HG02678 (cell line): ENCODE results near the gene SLFN11.
"Not testable (repeated sequence)": the region's sequence is repeated elsewhere in the genome, so short reads cannot be mapped to it uniquely, and the experiment has no call there.

Source experiments
- ATAC-seq: cut with Tn5 transposase; IDR thresholded peaks from one replicate; pipeline ENCODE4 v1.9.1; 2021; ENCODE audit warnings: mild to moderate bottlenecking, moderate library complexity; ENCODE audit not compliant: unreplicated experiment

The SLFN11 gene, protein sequence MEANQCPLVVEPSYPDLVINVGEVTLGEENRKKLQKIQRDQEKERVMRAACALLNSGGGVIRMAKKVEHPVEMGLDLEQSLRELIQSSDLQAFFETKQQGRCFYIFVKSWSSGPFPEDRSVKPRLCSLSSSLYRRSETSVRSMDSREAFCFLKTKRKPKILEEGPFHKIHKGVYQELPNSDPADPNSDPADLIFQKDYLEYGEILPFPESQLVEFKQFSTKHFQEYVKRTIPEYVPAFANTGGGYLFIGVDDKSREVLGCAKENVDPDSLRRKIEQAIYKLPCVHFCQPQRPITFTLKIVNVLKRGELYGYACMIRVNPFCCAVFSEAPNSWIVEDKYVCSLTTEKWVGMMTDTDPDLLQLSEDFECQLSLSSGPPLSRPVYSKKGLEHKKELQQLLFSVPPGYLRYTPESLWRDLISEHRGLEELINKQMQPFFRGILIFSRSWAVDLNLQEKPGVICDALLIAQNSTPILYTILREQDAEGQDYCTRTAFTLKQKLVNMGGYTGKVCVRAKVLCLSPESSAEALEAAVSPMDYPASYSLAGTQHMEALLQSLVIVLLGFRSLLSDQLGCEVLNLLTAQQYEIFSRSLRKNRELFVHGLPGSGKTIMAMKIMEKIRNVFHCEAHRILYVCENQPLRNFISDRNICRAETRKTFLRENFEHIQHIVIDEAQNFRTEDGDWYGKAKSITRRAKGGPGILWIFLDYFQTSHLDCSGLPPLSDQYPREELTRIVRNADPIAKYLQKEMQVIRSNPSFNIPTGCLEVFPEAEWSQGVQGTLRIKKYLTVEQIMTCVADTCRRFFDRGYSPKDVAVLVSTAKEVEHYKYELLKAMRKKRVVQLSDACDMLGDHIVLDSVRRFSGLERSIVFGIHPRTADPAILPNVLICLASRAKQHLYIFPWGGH

DNA sequence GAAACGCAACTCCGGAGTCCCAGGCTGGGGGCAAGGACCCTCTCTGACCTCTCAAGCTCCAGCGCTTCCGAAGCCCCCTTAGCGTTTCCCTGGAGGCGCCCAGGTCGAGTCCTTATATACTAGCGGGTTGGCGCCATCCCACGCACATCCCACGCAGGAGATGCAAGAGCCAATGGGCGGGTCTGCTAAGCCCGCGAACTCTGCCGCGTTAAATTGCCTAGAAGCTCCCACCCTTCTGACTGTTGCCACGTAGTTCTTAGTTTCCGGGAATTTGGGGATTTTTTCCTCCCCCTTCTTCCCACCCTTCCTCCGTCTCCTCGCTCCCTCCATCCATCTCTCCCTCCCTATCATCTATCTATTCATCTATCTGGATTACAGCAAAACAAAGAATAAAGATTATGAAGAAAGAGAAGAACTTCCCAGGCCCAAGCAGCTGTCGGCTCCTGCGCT, at the start of gene SLFN11:
Gene SLFN11, minus strand, starts transcription at position 88 of the 450 bp plus-strand sequence. CDS start 9,814 bp downstream, outside the sequence.
- ATAC-seq: peak; percentile 63

DNA sequence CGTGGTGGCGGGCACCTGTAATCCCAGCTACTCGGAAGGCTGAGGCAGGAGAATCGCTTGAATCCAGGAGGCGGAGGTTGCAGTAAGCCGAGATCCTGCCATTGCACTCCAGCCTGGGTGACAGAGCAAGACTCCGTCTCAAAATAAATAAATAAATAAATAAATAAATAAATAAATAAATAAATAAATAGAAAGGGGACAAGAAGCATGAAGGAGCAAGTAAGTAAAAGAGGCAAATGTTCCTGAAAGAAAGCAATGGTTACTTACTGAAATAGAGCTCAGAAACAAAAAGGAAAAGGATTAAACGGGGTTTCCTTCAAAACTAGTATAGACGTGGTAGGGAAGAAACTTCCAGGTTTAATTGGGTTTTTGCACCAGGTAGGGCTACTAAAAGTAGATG, 47.6 kb upstream of the SLFN11 start:
- not testable (repeated sequence) for ATAC-seq

DNA sequence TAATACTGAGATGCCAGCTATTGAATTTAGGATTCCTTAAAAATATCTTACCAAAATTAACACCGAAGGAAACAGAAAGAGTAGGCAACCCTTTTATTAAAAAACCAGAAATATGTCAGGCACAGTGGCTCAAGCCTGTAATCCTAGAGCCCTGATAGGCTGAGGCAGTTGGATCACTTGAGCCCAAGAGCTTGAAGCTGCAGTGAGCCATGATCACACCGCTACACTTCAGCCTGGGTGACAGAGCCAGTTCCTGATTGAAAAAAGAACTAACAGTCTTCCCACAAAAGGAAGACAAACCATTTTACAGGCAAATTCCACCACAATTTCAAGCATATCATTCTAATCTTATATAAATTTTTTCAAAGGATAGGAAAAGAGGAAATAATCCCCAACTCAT, 43.2 kb upstream of the SLFN11 start:
- no peak for ATAC-seq

DNA sequence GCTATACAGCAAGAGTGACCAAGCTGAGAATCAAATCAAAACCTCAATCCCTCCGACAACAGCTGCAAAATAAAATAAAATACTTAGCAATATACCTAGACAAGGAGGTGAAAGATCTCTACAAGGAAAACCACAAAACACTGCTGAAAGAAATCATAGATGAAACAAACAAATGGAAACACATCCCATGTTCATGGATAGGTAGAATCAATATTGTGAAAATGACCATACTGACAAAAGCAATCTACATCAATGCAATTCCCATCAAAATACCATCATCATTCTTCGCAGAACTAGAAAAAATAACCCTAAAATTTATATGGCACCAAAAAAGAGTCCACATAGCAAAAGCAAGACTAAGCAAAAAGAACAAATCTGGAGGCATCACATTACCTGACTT, 41.3 kb upstream of the SLFN11 start:
- ATAC-seq: not testable (repeated sequence)

DNA sequence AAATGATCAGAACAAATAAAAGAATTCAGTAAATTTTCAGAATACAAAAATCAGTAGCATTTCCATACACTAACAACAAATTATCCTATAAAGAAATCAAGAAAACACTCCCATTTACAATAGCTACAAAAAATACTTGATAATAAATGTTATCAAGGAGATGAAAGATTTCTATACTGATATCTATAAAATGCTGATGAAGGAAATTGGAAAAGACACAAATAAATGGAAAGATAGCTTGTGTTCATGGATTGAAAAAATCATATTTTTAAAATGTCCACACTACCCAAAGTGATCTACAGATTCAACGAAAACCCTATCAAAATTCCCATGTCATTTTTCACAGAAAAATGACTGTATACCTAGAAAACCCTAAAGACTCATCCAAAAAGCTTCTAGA, 40.8 kb upstream of the SLFN11 start:
- ATAC-seq: no peak

DNA sequence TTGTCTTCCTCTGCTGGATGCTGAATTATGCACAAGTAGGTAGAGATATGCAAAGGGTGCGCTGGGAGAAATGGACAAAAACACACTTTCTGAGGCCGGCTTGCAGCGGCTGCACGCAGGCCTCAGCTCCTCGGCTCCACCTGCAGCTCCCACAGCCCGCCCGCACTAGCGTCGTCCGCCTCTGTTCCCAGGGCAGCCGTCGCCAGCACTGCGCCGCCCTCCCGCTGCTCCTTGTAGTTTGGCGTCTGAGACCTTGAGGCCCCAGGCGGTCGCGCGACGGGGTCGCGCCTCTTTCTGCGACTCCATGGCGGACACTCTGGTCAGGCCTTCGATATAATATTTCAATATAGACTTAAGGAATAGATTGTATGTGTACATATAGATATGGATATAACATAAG, 34.1 kb upstream of the SLFN11 start:
- no peak for ATAC-seq

DNA sequence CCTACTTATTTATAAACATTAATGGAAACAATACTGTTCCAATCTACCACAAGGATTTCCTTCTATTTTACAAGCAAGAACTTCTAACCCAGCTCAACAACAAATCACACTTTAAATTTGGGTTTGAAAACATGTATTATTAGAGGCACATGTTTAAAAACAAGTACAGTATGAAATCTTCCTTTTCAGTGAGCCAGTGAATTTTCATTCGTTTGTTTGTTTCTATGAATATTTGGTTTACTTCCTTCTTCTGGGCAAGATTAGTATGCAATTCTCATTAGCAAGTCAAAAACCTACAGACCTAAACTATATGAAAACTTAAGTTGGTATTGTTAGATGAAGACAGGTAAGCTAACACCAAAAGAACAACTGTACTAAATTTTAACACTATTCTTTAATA, 33.1 kb upstream of the SLFN11 start:
- ATAC-seq: no peak

DNA sequence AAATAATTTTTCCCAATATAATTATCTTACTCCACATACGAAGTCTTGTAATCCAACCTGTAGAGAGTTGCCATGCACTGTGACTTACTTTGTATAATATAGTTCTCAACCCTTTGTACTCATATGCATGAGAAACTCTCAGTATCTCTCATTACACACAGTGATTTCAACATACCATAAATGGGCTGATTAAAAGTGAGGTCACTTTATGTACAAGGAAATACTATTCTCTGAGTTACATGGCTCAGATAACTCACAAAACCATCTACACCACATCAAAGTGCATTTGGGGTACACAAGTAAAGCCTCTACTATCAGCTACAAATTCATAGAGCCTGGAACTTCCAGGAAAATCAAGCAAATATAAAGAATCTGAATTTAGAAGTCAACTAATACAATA, 30.9 kb upstream of the SLFN11 start:
- no peak for ATAC-seq

DNA sequence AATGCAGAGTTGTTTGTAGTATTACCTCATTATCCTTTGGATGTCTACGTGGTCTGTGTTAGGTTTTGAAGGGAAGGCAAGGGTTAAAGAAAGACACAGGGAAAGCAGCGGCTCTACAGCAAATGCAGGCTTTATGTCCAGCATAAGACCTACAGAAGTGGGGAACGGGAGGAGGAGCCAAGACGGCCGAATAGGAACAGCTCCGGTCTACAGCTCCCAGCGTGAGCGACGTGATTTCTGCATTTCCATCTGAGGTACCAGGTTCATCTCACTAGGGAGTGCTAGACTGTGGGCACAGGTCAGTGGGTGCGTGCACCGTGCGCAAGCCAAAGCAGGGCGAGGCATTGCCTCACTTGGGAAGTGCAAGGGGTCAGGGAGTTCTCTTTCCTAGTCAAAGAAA, 20.4 kb upstream of the SLFN11 start:
- not testable (repeated sequence) for ATAC-seq

DNA sequence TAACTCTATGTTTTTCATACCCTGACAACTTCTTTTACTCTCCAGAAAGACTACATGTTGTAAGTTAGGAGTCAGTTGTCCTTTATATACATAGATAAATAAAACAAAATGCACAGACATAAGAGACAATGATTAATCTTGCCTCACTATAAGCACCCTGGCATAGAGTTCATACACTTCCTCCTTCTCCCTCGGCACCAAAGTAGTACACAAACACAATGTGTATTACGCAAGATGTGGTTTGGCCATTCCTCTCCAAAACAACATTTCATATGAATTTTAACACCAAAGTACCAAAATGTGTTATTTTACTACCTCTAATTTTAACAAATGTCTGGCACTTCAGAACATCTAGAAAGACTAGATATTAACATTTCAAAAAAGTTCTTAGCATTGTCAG, 17.2 kb upstream of the SLFN11 start:
- ATAC-seq: no peak

DNA sequence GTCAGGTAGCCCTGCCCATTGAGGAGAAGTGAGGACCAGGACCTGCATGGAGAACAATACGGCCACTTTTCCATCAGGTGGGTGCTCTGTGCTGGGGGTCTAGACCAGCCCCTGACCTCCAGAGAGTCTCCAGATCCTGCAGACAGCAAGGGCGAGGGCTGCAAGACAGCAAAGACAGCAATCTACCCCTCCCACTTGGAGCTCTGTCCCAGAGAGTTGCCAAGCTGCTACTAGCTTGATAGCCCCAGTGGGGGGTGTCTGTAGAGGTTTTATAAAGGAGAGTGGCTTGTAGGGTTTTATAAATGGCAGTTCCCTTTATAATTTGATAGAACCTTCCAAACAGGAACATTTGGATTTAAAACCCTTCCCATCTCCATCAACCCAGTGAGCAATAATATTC, 16.7 kb upstream of the SLFN11 start:
- ATAC-seq: no peak

DNA sequence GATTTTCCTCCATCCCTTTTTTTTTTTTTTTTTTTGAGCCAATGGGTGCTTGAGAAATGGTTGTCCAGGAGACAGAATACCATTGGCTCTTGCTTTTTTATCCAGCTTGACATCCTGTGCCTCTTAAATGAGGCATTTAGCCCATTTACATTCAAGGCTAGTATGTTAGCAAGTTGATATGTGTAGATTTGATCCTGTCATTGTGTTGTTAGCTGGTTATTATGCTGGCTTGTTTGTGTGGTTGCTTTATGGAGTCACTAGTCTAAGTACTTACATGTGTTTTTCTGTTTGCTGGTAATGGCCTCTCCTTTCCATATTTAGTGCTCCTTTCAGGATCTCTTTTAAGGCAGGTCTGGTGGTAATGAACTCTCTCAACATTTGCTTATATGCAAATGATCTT, 14.1 kb upstream of the SLFN11 start:
- no peak for ATAC-seq

DNA sequence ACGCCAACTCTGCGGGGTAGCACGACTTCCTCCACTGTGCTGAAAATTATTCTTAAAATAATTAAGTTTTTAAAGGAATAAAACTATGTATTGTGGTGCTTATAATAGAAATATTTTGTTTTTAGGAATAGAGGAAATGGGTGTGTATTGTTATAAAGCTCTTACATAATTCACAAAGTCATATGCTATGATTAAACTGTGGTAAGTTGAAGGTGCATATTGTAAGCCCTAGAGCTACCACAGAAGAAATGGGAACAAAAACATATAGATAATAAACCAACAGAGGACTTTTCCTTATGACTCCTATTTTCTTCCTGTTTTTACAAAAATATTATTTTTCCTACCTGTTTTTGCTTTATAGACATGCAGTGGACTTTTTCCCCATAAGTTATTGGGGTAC, 4.3 kb upstream of the SLFN11 start:
- ATAC-seq: no peak

DNA sequence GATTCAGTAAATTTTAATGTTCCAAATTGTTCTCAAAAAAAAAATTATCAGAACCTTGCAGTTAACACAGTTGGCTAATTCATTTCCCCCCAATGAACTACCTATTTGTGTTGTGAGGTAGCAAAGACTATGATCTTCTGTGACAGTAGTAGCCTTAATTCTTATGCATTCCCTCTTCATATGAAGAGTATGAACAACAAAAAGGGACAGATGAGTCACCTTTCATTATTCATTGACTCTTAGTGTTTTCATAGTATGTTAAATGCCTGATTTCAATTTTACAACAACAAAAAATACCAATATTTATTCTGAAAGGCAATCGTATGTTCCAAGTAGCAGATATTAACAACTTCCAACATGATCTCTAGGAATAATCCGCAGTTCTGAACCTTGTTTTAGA, 3.6 kb upstream of the SLFN11 start:
- no peak for ATAC-seq

DNA sequence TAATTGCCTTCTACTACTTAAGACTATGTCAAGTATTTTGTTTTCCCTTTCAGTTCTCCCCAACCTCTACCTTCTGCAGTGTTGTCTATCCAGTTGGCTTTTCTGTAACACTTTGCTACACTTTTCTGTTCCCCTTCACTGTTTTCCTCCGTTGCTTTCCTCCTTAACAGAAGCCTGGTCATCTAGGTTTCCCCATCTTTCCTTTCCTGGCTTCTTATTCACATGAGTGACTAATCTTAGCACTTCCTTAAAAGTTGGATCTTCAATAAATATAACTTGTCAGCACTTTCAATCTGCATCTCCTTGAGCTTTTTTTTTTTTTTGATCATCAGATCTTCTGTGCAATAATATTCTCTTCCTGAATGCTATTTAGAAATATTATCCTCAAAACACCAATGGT, 2.8 kb upstream of the SLFN11 start:
- ATAC-seq: no peak

DNA sequence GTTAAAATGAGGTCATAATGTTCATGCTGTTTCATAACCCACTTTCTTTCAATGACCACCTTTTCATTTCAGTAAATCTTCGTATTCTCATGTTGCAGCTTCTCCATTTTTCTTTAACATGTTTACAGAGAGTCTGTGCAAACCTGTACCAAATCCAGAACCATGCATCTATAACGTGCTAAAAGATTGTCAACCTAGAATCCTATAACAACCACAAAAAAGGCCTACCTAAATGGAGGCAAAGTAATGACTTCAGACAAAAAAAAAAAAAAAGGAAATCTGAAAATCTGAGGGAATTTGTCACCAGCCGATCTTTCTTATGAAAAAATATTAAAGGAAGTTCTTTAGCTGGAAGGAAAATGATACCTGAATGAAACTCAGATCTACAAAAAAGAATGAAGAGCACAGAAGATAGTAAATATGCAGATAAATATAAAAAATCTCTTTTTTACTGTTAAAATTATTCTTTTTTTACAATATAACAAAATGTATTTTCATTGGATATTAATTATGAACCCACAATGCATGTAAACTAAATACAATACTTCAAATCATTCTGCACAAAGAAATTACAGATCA, 1.4 kb upstream of the SLFN11 start:
- ATAC-seq: no peak

DNA sequence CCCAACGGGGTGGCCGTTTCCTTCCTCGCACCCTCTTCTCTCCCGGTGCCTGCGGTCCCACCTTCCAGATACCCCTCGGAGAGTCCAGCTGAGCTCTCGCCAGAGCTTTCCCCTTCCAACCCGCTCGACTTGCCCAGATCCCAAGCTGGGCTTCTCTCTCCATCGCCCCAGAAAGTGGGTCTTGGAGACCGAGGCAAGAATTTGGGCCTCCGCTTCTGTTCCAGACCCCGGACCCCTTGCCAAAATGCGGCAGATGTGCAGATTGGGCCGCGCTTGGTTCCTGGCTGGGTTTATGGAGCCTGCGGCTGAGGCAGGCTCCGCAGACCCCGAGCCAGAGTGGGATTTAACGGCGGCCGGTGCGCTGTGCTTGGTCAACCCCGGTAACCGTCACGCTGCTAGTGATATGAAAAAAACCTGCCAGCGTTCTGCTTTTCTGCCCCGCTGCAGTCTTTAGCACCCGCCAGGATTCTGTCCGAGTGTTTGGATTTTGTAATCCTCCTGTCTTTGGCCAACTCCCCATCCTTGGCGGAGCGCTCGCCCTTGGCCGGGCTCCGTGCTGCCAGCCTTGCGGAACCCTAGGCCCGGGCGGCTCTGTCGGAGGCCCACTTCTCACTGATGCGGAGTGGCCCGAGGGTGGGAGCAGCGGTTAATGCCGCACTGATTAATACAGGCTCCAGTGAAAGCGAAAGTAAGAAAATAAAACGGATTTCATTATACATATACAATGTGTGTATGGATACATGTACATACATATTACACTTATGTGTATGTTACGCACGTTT, 754 bp upstream of the SLFN11 start:
- ATAC-seq: no peak

DNA sequence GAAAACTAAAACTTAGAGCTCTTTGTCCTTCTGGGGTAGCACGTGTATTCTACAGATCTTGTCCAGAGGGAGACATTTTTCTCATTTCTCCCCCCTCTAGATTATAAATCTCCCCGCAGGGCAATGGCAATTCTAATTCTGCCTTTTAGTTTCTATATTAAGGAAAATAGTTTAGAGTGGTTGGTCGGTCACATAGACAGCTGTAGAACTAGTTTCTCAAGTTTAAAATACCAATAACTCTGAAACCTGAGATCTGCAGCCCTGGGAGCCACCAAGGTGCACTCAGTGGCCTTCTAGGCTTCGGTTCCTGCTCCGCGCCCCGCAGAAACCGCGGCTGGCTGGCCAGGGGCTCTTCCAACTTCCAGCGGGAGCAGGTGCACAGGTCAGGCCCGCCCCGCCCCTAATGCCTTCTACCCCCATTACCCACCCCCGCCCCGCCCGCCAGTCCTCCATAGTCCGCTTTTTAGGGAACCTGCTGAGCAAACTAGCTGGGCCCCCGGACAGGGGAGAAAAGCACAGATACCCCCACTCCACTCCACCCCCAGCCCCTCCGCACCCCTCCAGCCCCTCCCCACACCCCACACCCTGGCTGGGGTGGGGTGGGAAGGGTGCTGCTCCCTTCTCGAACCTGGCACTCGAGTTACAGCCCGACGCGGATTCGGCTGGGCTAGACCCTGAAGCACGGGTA, 431 bp downstream of the SLFN11 start:
- ATAC-seq: peak; percentile 15

DNA sequence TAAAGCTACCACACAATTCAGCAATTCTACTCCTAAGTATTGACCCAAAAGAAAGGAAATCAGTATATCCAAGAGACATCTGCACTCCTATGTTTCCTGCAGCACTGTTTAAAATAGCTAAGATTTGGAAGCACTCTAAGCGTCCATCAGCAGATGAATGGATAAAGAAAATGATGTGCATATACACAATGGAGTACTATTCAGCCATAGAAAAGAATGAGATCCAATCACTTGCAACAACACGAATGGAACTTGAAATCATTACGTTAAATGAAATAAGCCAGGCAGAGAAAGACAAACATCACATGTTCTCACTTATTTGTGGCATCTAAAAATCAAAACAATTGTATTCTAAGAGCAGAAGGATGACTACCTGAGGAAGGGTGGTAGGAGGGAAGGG, 1.5 kb downstream of the SLFN11 start:
- no peak for ATAC-seq
